IPS-18a (cell line): Measurements from ENCODE around the gene ITPKB.

Source experiments
- H3K27ac ChIP-seq: one replicate; pipeline ENCODE4 v1.5.1; 2013; ENCODE audit warnings: low read length
- H3K27me3 ChIP-seq: one replicate; pipeline ENCODE4 v1.6.1; 2013; ENCODE audit warnings: mild to moderate bottlenecking, low read length; ENCODE audit not compliant: control insufficient read depth, insufficient read depth
- H3K36me3 ChIP-seq: one replicate; pipeline ENCODE4 v1.6.1; 2013; ENCODE audit warnings: low read depth, low read length; ENCODE audit not compliant: control insufficient read depth
- H3K4me1 ChIP-seq: one replicate; pipeline ENCODE4 v1.6.1; 2013; ENCODE audit warnings: low read depth, low read length; ENCODE audit not compliant: control insufficient read depth
- H3K4me3 ChIP-seq: one replicate; pipeline ENCODE4 v1.5.1; 2013; ENCODE audit warnings: low read length
- H3K9ac ChIP-seq: one replicate; pipeline ENCODE4 v1.6.1; 2013; ENCODE audit warnings: mild to moderate bottlenecking, low read length, moderate library complexity
- H3K9me3 ChIP-seq: one replicate; pipeline ENCODE4 v1.6.1; 2013; ENCODE audit warnings: low read depth, low read length; ENCODE audit not compliant: control insufficient read depth

ITPKB gene

GRCh38 chr1:226677027-226678020 is 61.8 kb downstream of the ITPKB start:
- H3K27me3 ChIP-seq: peaks cover 40% of the 10 kb centered on the region
- no peaks in the 10 kb centered on the region for H3K36me3 ChIP-seq
- no peak overlapping the region for H3K9ac ChIP-seq
- H3K4me3 ChIP-seq: no peak overlapping the region
- no peak overlapping the region for H3K27ac ChIP-seq
- no peaks in the 10 kb centered on the region for H3K9me3 ChIP-seq
- H3K4me1 ChIP-seq: peaks cover 25% of the 10 kb centered on the region

GRCh38 chr1:226676381-226676780 is 62.7 kb downstream of the ITPKB start:
- Histone ChIP-seq H3K9me3 (no peaks in the 10 kb centered on the region), H3K4me1 (peaks cover 25% of the 10 kb centered on the region), H3K36me3 (no peaks in the 10 kb centered on the region), H3K27me3 (peaks cover 32% of the 10 kb centered on the region), H3K27ac (no peak overlapping the region), H3K4me3 (no peak overlapping the region), H3K9ac (no peak overlapping the region)

DNA sequence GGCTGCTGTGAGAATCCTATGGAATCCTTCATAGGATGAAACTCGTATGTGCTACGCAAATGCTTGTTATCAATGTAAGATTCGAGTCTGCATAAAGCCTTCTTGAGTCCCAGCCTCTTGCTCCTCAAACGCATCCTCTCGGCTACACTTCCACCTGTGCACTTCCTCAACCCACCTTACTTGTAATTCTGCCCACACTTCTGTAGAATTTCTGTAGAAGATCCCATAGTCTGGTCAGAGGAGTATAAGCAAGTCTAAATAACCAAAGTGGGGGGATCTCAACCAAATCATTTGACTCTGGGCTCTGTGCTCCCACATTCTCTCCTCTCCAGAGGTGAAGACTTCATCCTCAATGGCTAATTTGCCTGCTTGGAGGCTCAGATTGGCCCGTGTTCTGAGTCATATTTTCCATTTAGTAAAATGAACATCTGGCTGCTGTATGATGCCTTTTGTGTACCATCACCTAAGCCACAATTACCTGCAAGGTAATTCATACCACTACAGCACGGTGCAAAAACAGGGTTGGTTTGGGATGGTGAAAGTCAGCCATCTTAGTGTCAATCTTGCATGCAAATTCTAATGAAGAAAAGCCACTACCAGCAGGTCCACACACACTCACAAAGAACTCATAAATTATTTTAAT is 63.2 kb downstream of the ITPKB start:
- H3K4me3 ChIP-seq: no peak overlapping the region
- H3K36me3 ChIP-seq: no peaks in the 10 kb centered on the region
- H3K27ac ChIP-seq: no peak overlapping the region
- H3K4me1 ChIP-seq: peaks cover 21% of the 10 kb centered on the region
- H3K27me3 ChIP-seq: peaks cover 27% of the 10 kb centered on the region
- no peaks in the 10 kb centered on the region for H3K9me3 ChIP-seq
- H3K9ac ChIP-seq: no peak overlapping the region

- Histone ChIP-seq H3K4me1 (peaks cover 14% of the 10 kb centered on the region), H3K36me3 (no peaks in the 10 kb centered on the region), H3K27me3 (peaks cover 23% of the 10 kb centered on the region), H3K9ac (no peak overlapping the region), H3K27ac (no peak overlapping the region), H3K9me3 (no peaks in the 10 kb centered on the region), H3K4me3 (no peak overlapping the region)
Measured at GRCh38 chr1:226674892-226675714, 64.0 kb downstream of the ITPKB start.

DNA sequence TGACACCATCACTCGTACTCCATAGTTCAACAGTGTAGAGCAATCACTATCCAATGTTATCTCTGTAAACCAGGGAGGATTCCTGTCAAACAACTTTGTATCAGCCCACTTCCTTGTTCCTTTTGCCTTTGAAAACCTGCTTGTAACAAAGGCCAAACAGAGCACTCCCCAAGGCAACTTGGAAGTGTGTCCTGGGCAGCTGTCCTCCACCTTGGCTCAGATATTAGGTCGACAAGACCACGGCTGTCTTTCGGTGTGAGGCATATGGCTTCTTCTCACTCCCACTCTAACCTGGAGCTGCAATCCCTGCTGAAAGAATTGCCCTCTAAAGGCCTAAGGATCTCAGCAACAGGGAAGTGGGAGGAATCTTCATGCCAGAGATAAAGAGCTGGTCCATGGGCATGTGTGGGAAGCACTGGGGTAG is 66.7 kb downstream of the ITPKB start:
- Histone ChIP-seq H3K27me3 (peaks cover under 1% of the 10 kb centered on the region), H3K9me3 (no peaks in the 10 kb centered on the region), H3K4me1 (peaks cover 21% of the 10 kb centered on the region), H3K9ac (no peak overlapping the region), H3K36me3 (no peaks in the 10 kb centered on the region), H3K27ac (no peak overlapping the region), H3K4me3 (no peak overlapping the region)

- no peaks in the 10 kb centered on the region for H3K27me3 ChIP-seq
- no peak overlapping the region for H3K27ac ChIP-seq
- peaks cover 14% of the 10 kb centered on the region for H3K4me1 ChIP-seq
Measured at GRCh38 chr1:226671277-226671676, 67.8 kb downstream of the ITPKB start.

GRCh38 chr1:226670073-226670472 is 69.0 kb downstream of the ITPKB start:
- no peak overlapping the region for H3K9ac ChIP-seq
- no peaks in the 10 kb centered on the region for H3K27me3 ChIP-seq
- no peaks in the 10 kb centered on the region for H3K36me3 ChIP-seq
- H3K9me3 ChIP-seq: no peaks in the 10 kb centered on the region
- H3K27ac ChIP-seq: no peak overlapping the region
- no peak overlapping the region for H3K4me3 ChIP-seq
- H3K4me1 ChIP-seq: peaks cover 11% of the 10 kb centered on the region

More at GRCh38 chr1:226671277-226671676, 67.8 kb downstream of the ITPKB start:
- Histone ChIP-seq H3K9ac (no peak overlapping the region), H3K36me3 (no peaks in the 10 kb centered on the region), H3K9me3 (no peaks in the 10 kb centered on the region), H3K4me3 (no peak overlapping the region)

- Histone ChIP-seq H3K27ac (no peak overlapping the region), H3K27me3 (no peaks in the 10 kb centered on the region), H3K36me3 (no peaks in the 10 kb centered on the region), H3K4me3 (no peak overlapping the region), H3K4me1 (peaks cover 10% of the 10 kb centered on the region), H3K9me3 (no peaks in the 10 kb centered on the region), H3K9ac (no peak overlapping the region)
Measured at GRCh38 chr1:226668173-226668560, 70.9 kb downstream of the ITPKB start.

- H3K27me3 ChIP-seq: no peaks in the 10 kb centered on the region
- no peak overlapping the region for H3K9ac ChIP-seq
- H3K4me3 ChIP-seq: no peak overlapping the region
- H3K36me3 ChIP-seq: no peaks in the 10 kb centered on the region
- H3K9me3 ChIP-seq: no peaks in the 10 kb centered on the region
- H3K27ac ChIP-seq: no peak overlapping the region
- peaks cover 16% of the 10 kb centered on the region for H3K4me1 ChIP-seq
Measured at GRCh38 chr1:226666692-226667091, 72.4 kb downstream of the ITPKB start.

DNA sequence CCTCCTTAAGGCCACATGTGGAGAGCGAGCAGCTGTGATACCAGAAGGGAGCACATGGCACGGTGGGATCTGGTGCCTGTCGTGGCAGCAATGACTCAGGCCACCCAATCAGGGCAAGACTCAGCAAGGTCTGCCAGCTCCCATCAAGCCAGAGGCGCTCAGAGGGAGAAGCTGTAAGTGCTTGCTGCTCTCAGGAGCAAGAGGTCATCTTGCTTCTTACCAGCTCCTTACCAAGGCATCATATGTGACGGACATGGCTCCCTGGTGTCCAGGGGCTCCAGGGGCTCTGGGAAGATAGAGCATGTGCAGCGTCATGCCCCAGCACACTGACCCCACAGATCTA is 72.9 kb downstream of the ITPKB start:
- H3K4me1 ChIP-seq: peaks cover 16% of the 10 kb centered on the region
- no peak overlapping the region for H3K9ac ChIP-seq
- H3K27ac ChIP-seq: no peak overlapping the region

DNA sequence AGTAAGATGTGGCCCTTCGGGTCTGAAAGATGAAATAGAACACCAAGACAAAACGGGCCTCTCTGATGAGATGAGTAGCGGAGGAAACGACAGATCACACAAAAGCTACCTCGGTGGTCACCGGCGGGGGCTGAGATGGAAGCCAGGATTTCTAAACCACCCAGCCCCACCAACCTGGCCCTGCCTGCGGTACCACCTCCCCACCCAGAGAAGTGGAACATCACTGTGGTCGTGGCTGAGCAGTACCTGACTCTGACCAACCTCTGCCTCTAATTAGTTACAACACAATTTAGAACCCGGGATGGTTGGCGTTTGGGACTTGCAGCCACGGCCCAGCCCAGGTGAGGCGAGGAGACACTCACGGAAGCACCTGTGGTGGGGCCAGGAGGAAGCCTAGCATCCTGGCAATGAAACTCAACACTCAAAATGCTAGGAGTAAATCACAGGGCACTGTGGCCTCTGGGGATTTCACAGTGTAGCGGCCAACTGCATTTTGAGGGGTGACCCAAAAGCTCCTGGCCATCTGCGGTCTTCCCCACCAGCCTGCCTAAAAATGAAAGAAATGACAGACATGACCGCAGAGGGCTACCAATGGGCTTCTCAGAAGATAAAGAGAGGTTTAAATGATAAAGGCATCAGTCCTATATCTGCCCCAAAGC is 73.4 kb downstream of the ITPKB start:
- Histone ChIP-seq H3K4me1 (peaks cover 16% of the 10 kb centered on the region), H3K27ac (no peak overlapping the region), H3K27me3 (no peaks in the 10 kb centered on the region), H3K4me3 (no peak overlapping the region), H3K9me3 (no peaks in the 10 kb centered on the region), H3K36me3 (no peaks in the 10 kb centered on the region), H3K9ac (no peak overlapping the region)

More for the DNA sequence above, 72.9 kb downstream of the ITPKB start:
- Histone ChIP-seq H3K9me3 (no peaks in the 10 kb centered on the region), H3K4me3 (no peak overlapping the region), H3K27me3 (no peaks in the 10 kb centered on the region), H3K36me3 (no peaks in the 10 kb centered on the region)
